NCI-H748 (cell line): ENCODE measurements around the gene FLAD1.
A peak's percentile ranks its signal among the peaks of the same experiment; 100 is the strongest.

Source experiments
- DNase-seq: peaks from one replicate; lab custom pipeline; 2025; ENCODE audit not compliant: unreplicated experiment; lab: John Stamatoyannopoulos, UW

FLAD1 gene

DNA sequence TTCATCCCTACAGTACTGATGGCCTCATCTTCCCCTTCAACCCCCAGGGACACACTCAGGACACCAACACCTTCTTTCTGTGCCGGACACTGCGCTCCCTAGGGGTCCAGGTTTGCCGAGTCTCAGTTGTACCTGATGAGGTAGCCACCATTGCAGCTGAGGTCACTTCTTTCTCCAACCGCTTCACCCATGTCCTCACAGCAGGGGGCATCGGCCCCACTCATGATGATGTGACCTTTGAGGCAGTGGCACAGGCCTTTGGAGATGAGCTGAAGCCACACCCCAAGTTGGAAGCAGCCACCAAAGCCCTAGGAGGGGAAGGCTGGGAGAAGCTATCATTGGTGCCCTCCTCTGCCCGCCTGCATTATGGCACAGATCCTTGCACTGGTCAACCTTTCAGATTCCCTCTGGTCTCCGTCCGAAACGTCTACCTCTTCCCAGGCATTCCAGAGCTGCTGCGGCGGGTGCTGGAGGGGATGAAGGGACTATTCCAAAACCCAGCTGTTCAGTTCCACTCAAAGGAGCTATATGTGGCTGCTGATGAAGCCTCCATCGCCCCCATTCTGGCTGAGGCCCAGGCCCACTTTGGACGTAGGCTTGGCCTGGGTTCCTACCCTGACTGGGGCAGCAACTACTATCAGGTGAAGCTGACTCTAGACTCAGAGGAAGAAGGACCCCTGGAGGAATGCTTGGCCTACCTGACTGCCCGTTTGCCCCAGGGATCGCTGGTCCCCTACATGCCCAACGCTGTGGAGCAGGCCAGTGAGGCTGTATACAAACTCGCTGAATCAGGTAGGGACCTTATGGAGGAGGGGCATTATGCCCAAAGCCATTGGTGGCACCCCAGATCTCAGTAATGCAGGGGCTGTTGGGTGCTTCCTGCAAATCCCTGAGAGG is 5.2 kb downstream of the FLAD1 start:
- no peak for DNase-seq

DNA sequence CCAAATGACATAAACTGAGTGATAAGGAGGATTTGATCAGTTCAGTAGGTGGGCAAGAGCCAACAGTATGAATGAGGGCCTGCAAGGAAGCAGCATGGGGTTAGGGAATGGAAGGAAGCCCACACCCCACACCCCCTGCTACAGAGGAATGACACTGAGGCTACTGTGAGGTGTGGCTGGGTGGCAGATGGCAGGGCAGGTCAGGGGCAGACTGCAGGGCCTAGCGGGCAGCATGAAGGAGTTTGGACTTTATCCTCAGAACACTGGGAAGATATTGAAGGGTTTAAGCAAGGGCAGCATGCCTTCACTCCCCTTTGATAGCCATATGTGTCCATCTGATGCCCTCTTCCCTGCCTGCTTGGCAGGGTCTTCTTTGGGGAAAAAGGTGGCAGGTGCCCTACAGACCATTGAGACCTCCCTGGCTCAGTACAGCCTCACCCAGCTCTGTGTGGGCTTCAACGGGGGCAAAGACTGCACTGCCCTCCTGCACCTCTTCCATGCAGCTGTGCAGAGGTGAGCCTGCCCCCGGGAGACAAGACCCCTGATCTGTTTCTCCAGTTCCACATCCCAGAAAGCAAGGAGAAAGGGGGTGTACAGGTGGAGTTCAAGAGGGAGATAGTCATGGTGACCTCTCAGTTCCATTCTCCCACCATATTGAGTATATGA is 6.2 kb downstream of the FLAD1 start:
- no peak for DNase-seq

DNA sequence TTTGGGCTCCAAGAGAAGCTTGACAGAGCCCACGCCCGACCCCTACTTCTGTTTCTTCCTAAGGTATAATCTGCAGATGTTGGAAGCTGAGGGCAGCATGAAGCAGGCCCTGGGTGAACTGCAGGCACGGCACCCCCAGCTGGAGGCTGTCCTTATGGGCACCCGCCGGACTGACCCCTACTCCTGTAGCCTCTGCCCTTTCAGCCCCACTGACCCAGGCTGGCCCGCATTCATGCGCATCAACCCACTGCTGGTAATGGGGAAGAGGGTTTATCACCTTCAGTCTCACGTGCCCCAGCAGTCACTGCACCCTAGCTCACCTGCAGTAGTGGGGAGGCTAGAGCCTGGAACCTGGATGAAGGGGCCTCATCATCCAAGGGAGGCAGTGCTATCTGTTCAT is 7.1 kb downstream of the FLAD1 start:
- no peak for DNase-seq

DNA sequence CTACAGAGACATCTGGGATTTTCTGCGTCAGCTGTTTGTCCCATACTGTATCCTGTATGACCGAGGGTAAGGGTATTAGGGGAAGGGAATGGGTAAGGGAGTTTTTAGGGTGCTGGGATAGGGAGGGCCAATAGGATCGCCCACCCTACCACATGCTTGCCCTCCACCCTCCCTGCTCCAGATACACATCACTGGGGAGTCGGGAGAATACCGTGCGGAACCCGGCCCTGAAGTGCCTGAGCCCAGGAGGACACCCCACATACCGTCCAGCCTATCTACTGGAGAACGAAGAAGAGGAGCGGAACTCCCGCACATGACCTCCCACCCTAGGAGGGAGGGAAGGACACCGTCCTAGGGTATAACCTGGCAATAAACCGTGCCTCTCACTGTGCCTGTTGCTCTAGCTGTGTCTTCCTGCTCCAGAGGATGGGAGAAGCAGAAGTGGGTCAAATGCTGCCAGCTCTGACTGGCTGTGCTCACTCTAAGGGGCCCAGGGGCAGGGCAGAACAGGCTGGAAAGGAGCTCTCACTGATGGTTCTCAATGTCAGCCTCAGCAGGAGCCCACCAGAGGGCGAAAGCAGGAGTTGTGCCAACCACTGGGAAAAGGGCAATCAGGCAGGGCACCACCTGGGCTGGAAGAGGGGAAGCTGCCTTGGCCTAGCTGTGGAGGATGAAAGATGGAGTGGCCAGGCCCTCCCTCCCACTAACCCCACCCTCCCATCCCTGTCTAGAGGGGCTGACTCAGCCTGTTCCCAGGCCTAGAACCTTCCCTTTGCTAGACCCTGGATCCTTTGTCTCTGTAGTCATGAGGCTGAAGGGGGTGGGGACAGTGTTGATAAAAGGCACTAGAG is 9.8 kb downstream of the FLAD1 start:
- peak; percentile 9 for DNase-seq

DNA sequence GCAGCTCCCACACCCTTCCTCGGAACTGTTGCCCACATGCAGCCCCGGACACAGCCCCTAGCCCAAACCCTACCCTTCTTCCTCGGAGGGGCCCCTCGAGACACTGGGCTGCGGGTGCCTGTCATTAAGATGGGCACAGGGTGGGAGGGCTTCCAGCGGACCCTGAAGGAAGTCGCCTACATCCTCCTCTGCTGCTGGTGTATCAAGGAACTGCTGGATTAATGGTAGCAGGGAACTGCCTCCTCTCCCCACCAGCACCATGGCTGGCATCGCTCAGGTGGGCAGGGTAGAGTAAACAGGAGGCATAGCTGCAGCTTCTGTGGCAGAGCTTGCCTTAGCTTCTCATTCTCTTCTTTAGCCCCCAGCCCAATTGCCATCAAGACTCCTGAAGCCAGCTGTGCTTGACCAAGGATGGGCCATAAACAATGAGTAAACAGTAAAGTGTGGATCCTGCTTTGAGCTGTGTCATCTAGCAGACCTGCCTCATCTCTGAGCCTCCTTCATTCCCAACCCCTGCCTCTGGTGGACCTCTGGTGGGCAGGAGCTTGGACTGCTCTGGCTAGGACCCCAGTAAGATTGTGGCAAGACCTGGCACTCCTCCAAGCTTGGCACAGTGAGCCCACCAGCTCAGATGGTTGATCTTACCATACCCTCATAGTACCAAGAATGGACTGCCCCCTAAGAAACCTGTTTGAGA is 10.6 kb downstream of the FLAD1 start, which contains the start of gene LENEP:
TSS of gene LENEP (plus strand) at position 15 of the 697 bp plus-strand sequence. CDS start at position 37, 22 bp downstream.
- no peak for DNase-seq

DNA sequence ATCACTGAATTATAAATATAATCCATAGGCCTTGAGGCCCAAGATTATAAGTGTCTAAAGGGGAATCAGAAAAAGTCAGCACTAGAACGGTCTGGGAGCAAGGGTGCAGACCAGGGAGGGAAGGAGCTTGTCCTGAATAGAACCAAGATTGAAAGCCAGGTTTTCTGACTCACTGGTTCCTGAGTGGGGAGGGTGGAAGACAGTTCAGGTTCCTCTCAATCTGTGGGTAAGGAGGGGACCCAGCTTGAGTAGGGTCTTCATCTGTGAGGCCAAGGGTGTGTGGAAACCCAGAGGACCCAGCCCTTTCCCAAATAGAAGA is 11.1 kb downstream of the FLAD1 start:
- DNase-seq, result no peak

DNA sequence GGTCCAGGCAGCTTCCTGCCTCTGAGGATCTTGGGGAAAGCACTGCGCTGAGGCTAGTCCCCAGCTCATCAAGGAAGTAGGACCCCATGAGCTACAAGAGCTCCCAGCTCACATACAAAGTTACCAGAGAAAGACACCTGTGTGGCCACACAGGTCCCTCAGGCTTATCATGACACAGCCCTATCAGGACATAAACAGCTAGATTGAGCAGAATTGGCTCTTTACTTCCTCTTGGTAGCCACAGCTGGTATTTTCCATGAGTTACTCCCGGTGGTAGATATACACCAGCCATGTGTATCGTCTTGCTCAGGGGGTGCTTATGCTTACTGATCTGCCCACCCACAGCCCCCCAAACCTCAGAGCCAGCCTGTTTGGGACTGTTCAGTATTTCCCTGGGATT is 11.4 kb downstream of the FLAD1 start:
- no peak for DNase-seq

DNA sequence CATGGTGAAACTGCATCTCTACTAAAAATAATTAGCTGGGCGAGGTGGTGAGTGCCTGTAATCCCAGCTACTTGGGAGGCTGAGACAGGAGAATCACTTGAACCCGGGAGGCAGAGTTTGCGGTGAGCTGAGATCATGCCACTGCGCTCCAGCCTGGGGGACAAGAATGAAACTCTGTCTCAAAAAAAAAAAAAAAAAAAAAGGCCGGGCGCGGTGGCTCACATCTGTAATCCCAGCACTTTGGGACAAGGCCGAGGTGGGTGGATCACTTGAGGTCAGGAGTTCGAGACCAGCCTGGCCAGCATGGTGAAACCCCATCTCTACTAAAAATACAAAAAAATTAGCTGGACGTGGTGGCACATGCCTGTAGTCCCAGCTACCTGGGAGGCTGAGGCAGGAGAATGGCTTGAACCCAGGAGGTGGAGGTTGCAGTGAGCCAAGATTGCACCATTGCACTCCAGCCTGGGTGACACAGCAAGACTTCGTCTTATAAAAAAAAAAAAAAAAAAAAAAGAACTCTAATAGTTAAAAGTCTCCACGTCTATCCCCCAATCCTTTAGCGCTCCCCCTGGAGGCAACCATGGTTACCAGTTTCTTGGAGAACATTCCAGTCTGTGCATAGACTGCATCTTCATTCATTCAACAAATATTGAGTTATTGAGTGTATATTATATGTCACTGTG is 12.3 kb downstream of the FLAD1 start:
- DNase-seq, result peak; percentile 19

DNA sequence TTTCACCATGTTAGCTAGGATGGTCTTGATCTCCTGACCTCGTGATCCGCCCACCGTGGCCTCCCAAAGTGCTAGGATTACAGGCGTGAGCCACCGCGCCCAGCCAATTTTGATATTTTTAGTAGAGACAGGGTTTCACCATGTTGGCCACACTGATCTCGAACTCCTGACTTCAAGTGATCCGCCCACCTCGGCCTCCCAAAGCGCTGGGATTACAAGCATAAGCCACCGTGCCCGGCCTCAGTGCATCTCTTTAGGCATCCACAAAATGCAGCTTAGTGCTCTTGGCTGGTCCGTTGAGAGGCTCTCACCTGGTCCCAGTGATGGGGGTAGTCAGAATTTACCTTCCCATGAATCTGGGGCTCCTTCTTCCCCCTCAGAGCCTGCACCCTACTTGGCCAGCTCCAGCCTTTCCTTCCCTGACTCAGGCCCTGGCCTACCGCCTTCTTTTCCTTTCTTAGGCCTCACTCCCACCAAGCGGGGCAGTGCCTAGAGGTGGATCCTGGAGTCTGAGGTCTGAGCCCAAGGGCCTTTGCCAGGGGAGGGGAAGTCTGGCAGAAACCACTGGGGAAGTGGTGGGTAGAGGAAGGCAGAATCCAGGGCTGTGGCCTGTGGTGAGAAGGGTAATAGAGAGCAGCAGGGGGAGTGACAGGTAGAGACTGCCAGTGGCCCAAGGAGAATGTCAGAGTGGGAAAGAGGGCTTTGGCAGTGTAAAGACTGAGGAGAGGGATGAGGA is 14.0 kb downstream of the FLAD1 start:
- DNase-seq, result no peak

DNA sequence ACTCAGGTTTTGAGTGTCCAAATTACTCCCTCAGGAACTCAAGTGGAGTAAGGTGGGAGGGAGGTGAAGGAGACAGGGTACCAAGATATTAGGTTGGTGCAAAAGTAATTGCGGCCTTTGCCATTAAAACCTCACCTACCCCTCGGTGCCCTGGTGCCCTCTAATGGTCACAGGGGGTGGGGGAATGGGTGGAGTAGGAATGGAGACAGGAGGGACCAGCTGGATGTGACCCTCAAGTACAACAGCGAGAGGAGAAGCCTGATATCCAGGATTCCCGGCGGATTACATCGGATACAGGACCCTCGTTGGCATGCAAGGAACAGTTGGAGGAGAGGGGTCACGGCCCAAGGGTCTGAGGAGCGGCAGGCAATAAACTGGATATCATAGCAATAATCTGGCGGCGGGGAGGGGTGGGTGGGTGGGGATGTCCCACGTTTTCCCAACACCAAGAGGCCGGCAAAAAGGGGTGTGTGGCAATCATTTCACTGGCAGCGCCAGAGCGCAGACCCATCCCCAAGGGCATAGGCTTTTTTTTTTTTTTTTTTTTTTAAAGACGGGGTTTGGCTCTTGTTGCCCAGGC is 15.1 kb downstream of the FLAD1 start:
- no peak for DNase-seq

DNA sequence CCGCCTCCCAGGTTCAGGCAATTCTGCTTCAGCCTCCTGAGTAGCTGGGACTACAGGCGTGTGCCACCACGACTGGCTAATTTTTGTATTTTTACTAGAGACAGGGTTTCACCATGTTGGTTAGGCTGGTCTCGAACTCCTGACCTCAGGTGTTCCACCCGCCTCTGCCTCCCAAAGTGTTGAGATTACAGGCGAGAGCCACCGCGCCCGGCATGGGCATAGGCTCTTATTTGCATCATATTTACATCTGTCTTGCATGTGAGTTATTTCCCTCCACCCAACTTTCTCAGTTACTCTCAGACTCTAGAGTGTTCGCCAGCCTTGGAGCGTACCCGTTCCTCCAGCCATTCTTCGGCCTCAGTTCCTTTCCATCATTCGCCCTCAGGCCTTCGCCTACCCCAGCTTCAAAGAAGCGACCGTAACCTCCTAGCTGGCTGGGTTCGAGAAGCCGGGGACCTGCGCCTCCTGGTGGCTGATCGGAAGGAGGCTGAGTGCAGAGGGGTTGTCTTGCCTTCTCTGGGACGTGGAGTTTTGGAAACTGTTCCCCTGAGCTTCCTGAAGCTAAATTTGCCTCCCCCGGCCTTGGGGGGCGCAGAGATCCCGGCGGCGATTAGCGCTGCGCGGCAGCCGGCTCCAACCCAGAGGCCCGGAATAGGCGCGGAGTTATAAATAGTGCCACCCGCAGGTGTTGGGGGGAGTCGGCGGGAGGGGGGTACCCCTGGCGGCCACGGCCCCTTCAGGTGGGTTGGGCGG is 15.8 kb downstream of the FLAD1 start:
- peak; percentile 61 for DNase-seq

DNA sequence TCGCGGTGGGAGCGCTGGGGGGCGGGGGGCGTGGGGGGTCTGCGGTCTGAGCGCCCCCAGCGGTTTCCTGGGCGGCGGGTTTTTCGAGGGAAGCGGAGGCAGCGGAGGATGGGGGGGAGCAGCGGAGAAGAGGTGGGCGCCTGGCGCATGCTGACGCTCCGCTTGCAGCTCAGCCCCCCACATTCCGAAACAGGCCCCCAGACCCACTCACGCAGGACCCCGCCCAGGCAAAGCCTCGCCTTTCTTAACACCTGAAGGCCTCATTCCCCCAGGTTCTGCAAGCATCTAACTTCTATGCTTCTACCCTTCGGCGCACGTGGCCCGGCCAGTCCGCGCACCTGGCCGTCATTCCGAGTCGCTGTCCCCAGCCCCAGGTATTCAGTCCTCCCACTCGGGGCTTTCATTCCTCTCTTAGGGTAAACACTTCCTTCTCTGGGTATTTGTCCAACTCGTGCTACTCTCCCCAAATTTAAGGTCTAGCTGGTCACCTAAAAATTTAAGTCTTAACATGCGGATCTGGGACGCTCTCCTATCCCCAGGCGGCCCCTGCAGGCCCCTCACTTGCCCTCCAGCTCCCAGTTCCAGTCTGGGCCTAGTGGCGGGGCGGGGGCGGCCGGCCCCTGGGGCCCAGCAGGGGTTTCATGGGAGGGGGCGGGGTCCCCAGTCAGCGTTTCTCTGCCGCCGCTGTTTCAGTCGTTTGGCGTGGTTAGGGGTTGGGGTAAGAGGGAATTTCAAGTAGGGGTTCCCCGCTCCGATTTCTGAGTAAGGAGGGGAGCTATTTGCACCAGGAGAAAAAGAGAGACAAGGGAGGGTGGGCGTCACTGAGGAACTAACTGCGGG is 16.6 kb downstream of the FLAD1 start:
- DNase-seq, result peak; percentile 35

DNA sequence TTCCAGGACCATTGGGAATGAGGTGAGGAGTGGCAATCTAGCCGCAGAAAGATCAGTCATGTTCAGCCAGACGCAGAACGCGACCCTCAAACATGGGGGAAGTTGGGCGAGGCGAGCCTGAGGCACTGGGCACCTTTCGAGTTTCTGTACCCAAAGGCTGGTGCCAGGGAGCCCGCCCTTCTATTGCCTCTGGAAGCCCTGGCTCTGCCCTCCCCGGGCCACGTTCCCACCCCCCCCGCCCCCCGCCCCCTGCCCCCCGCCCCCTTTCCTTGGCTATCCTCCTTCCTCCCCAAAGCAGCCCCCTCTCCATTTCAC is 17.2 kb downstream of the FLAD1 start:
- peak; percentile 29 for DNase-seq

DNA sequence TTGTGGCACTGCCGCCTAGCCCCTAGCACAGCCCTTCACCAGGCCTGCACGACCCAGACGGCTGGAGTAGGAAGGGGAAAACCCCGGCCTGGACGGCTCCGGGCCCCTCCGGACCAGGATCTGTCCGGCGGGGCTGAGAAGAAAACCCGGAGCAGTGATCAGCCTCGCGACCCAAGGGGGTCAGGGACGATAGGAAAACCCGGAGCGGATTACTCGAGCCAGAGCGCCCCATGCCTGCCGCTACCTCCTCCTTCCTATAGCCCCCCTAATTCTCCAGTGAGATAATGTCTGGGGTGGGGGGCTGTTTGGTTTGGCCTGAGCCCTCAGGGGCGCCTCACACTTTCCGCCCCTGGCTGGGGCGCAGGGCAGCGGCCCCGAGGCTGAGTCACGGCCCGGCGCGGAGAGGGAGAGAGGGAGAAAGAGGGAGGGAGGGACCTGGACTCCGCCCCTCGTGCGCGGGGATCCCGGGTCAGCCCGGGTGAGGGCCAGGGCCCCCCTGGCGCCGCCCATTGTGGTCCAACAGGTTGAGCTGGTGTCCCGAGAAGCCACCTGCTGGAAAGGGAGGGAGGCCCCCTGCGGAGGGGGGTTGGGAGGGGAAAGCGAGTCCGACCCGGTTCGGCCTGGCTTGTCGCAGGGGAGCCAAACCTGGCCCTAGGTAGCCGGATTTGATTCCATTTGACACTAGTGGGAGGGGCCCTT is 17.7 kb downstream of the FLAD1 start:
- peak; percentile 68 for DNase-seq

DNA sequence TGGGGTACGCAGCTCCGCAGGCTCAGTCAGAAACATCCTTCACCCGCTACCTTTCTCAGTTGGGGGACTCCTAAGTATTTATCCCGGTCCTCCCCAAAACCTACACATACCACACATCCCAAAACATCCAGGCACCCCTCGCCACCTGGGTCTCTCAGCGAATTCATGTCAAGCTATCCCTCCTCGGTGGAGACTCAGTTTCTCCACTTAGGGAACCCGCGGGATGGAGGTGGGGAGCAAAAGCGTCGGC is 18.2 kb downstream of the FLAD1 start:
- DNase-seq, result no peak

DNA sequence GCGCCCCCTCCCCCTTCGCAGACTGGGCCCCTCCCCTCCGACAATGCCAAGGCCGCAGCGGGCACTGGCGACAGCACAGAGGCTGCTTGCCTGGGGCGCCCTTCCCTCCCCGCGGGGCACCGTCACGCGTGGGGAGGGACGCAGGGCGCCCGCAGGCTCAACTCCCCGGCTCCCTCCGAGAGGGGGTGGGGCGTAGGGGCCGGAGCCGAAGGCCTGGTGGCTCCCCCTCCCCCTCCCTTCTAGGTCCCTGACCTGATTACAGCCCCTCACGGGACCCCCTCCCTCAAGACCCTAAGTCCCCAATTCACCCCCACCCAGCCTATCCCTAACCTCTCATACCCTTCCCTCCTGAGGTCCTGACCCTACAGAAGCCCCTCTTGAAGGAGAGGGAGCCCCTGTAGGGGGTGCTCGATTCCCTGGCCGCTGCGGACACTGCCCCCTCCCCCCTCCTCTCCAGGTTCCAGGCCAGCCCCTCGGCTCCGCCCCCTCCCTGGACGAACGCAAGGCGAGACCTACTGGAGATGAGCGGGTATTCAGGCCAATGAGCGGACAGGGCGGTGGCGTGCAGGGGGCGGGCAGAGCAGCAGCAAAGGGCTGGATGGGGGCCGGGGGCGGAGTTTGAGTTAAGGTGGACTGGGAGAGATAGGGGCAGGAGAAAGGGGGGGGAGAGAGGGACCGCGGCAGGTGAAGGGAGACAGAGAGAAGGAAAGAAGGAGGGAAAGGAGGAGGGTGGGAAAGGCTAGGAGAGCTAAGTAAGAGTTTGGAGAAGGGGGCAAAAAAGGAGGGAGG is 18.7 kb downstream of the FLAD1 start:
- peak; percentile 99 for DNase-seq
